MCF 10A (cell line): ENCODE measurements around the gene DYNLT1. TPM values are rescaled to one million over a fixed set of nuclear protein-coding genes. Genes with fewer than 3 reads are reported as not detected.

Experiments used
- BruUV-seq: library from RNA; stranded (reverse); fragments of 400-500 nt; replicated peaks from 2 replicates; lab custom pipeline; 2021; lab: Mats Ljungman, UMichigan
- CTCF ChIA-PET: fragments of 300-600 bp; sonication (Branson Sonifier 250); formaldehyde crosslinking; extraction: SDS; loops from one replicate; lab custom pipeline; 2021; ENCODE audit warnings: antibody characterized with exemption, inconsistent platforms; lab: Yijun Ruan, JAX
- POLR2A ChIA-PET: fragments of 300-600, 350-650 bp; sonication (Branson Sonifier 250); formaldehyde crosslinking; extraction: SDS; loops from one replicate; lab custom pipeline; 2020; ENCODE audit warnings: antibody characterized with exemption, inconsistent platforms; lab: Yijun Ruan, JAX
- DNase-seq: peaks from one replicate; pipeline ENCODE4 v3.0.0-alpha.2; 2018; ENCODE audit not compliant: unreplicated experiment
- H3K27ac Mint-ChIP-seq: one replicate; pipeline ENCODE4 v1.8.0; 2022; ENCODE audit warnings: mild to moderate bottlenecking, low read depth, mixed read lengths; ENCODE audit not compliant: unreplicated experiment
- H3K27me3 Mint-ChIP-seq: one replicate; pipeline ENCODE4 v1.8.0; 2022; ENCODE audit warnings: mixed read lengths; ENCODE audit not compliant: insufficient read depth, unreplicated experiment
- H3K36me3 Mint-ChIP-seq: one replicate; pipeline ENCODE4 v1.8.0; 2022; ENCODE audit warnings: mild to moderate bottlenecking, moderate library complexity, mixed read lengths; ENCODE audit not compliant: insufficient read depth, unreplicated experiment
- H3K4me1 Mint-ChIP-seq: one replicate; pipeline ENCODE4 v1.8.0; 2022; ENCODE audit warnings: mixed read lengths; ENCODE audit not compliant: insufficient read depth, unreplicated experiment
- H3K4me3 Mint-ChIP-seq: one replicate; pipeline ENCODE4 v1.8.0; 2022; ENCODE audit warnings: mild to moderate bottlenecking, moderate library complexity, mixed read lengths; ENCODE audit not compliant: unreplicated experiment
- H3K9me3 Mint-ChIP-seq: one replicate; pipeline ENCODE4 v1.8.0; 2022; ENCODE audit warnings: mixed read lengths; ENCODE audit not compliant: unreplicated experiment
- intact Hi-C: fragments of 100-400 bp; cut with micrococcal nuclease; formaldehyde crosslinking; loops from 2 replicates; pipeline ENCODE4 v1.14.1; 2022
- total RNA-seq: library from RNA; stranded (reverse); gene quantifications from 2 replicates; pipeline ENCODE4 v1.2.3, GENCODE V29; 2022
- TF ChIP-seq, protein P1 (sequence below): fragments of 200-600 bp; IDR thresholded peaks from one replicate; pipeline ENCODE4 v1.8.0; 2022; ENCODE audit warnings: antibody characterized with exemption, mild to moderate bottlenecking; ENCODE audit not compliant: unreplicated experiment

DYNLT1 gene
- total RNA-seq, 1 experiment from 2014 or later = 122 TPM

DNA sequence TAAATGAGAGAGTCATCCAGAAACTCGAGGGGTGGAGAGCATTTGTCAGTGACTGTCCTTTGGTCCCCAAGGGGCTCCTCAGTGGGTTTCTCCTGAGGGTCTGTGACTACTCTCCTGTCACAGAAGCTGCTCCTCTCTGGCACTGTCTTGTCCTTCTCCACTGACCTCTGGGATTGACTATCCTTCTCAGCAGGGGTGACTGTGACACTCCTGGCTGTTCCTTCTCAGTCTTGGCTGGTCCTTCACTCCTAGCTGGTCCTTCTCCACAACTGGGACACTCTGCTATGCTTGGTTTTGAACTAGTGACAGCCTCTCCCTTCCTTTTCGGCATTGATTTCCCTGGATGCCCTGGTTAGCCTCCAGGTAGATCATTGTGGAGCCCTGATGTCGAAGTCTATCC is 33.5 kb downstream of the DYNLT1 start:
- intact Hi-C loops = no loop called here
- H3K4me3 Mint-ChIP-seq = no peak overlapping the region
- no TSS peak for BruUV-seq
- peaks cover 34% of the 10 kb centered on the region for H3K36me3 Mint-ChIP-seq
- peak overlapping the region; percentile 17 for H3K27ac Mint-ChIP-seq
- no peaks in the 10 kb centered on the region for H3K9me3 Mint-ChIP-seq
- POLR2A ChIA-PET = interaction anchor here (1.2 kb wide), 1 partner anchor 10 kb away, joined by 3 read pairs; no protein-coding TSS in a partner anchor
- H3K4me1 Mint-ChIP-seq = no peaks in the 10 kb centered on the region
- CTCF ChIA-PET = interaction anchor here (0.6 to 1.7 kb wide), 7 partner anchors 19 to 396 kb away, joined by 3 to 4 read pairs (median 3); no protein-coding TSS in a partner anchor
- DNase-seq = no peak
- no peaks in the 10 kb centered on the region for H3K27me3 Mint-ChIP-seq
- TF ChIP-seq, protein P1, sequence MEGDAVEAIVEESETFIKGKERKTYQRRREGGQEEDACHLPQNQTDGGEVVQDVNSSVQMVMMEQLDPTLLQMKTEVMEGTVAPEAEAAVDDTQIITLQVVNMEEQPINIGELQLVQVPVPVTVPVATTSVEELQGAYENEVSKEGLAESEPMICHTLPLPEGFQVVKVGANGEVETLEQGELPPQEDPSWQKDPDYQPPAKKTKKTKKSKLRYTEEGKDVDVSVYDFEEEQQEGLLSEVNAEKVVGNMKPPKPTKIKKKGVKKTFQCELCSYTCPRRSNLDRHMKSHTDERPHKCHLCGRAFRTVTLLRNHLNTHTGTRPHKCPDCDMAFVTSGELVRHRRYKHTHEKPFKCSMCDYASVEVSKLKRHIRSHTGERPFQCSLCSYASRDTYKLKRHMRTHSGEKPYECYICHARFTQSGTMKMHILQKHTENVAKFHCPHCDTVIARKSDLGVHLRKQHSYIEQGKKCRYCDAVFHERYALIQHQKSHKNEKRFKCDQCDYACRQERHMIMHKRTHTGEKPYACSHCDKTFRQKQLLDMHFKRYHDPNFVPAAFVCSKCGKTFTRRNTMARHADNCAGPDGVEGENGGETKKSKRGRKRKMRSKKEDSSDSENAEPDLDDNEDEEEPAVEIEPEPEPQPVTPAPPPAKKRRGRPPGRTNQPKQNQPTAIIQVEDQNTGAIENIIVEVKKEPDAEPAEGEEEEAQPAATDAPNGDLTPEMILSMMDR = no peak

DNA sequence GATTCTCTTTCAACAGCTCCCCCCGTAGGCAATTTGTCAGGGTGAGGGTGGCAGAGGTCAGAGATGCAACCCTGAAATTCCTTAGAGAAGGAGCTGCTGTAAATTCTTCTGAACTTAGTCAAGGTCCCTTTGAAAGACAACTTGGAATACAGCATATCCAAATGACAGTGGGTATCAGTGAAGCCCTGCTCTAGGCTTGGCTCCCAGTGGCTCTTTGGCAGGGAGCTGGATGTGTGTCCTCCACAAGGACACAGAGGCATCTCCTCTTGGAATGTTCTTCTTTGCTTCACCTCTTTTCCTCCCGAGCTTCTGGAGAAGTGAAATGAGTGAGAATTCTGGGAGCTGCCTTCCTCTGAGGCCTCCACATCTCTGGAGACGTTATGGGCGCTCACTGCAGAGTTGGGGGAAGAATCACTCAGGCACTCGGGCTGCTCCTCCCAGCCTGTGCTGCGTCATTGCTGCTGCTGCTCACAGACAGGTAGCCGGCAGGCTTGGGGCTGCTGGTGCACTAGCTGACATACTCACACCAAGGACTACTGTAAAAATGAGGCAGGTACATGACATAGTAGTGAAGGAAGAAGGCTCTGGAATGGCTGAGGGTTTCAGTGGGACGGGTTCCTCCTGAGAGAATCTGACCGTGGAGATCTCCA is 34.1 kb downstream of the DYNLT1 start:
- no TSS peak for BruUV-seq
- intact Hi-C loops = no loop called here
- Mint-ChIP-seq H3K9me3 (no peaks in the 10 kb centered on the region), H3K4me1 (no peaks in the 10 kb centered on the region), H3K27ac (no peak overlapping the region), H3K4me3 (no peak overlapping the region), H3K27me3 (no peaks in the 10 kb centered on the region), H3K36me3 (peaks cover 31% of the 10 kb centered on the region)
- CTCF ChIA-PET = interaction anchor here (0.6 to 1.7 kb wide), 4 partner anchors 224 to 396 kb away, joined by 3 to 9 read pairs (median 4); no protein-coding TSS in a partner anchor
- TF ChIP-seq, protein P1 = no peak
- POLR2A ChIA-PET = interaction anchor here (1.2 kb wide), 1 partner anchor 10 kb away, joined by 3 read pairs; no protein-coding TSS in a partner anchor
- DNase-seq = no peak

DNA sequence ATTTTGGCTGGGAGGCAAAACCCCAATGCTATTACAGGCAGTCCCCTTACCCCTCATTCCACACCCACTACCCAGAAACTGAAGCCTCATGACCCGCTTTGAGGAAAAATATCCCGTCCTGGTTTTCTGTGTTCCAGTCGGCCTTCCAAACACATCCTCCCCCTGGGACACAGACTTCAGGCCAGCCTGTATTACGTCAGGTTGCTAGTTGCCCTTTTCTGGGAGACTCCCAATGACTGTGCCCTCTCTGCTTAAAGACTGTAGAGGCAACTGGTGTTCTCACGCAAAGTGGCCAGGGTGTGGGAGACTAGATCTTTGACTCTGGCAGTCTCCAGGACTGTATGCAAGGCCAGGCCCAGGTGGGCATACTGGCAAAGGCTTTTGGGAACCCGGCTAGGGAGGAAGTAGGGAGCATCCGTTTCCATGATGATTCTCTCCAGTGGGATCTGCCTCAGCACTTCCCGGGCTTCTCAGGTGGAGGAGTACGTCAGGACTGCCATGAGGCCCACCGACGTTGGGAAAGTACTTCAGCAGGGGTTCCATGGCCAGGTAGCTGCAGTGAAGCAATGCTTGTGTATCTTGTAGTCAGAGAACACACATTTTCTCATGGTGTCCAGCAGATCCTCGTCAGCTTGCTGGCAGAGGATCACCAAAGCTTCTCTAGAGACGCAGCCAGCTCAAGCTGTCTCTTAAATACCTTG is 34.9 kb downstream of the DYNLT1 start:
- ChIA-PET CTCF (interaction anchor here (0.6 to 1.8 kb wide), 5 partner anchors 117 to 396 kb away, joined by 3 to 9 read pairs (median 4); no protein-coding TSS in a partner anchor), POLR2A (no interaction called here)
- no TSS peak for BruUV-seq
- DNase-seq = no peak
- TF ChIP-seq, protein P1 = no peak
- H3K36me3 Mint-ChIP-seq = peaks cover 23% of the 10 kb centered on the region
- no peak overlapping the region for H3K4me3 Mint-ChIP-seq
- intact Hi-C loops = loop anchor here (10.0 kb wide), 1 partner anchor 95 kb away; no protein-coding TSS in a partner anchor
- no peaks in the 10 kb centered on the region for H3K9me3 Mint-ChIP-seq
- H3K27ac Mint-ChIP-seq = no peak overlapping the region
- no peaks in the 10 kb centered on the region for H3K4me1 Mint-ChIP-seq
- H3K27me3 Mint-ChIP-seq = no peaks in the 10 kb centered on the region

DNA sequence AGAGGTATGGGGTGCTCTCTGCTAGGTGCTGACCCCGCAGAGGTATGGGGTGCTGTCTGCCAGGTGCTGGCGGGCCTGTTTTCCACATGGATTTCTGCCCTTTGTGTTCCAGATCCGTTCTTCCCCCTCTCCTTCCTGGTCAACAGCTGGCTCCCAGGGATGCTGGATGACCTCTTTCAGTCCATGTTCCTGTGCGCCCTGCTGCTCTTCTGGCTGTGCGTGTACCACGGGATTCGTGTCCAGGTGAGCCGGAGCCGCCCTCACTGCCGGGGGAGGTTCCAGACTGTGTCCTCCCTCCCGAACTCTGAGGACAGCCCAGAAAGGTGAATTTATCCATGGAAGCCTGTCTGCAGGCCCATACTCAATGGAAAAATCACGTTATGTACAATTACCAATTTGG is 36.3 kb downstream of the DYNLT1 start:
- no peaks in the 10 kb centered on the region for H3K4me1 Mint-ChIP-seq

More for the DNA sequence above, 36.3 kb downstream of the DYNLT1 start:
- DNase-seq = no peak
- CTCF ChIA-PET = interaction anchor here (0.8 to 1.8 kb wide), 4 partner anchors 387 to 395 kb away, joined by 3 to 9 read pairs (median 4); no protein-coding TSS in a partner anchor
- intact Hi-C loops = loop anchor here (10.0 kb wide), 1 partner anchor 93 kb away; no protein-coding TSS in a partner anchor
- Mint-ChIP-seq H3K27ac (no peak overlapping the region), H3K9me3 (no peaks in the 10 kb centered on the region), H3K27me3 (no peaks in the 10 kb centered on the region), H3K36me3 (peaks cover 26% of the 10 kb centered on the region), H3K4me3 (no peak overlapping the region)
- TF ChIP-seq, protein P1 = no peak
- no TSS peak for BruUV-seq
- POLR2A ChIA-PET = no interaction called here
